Islet precursor cell (in vitro differentiated cells): ENCODE measurements around the gene FAM83D.
A peak's percentile ranks its signal among the peaks of the same experiment; 100 is the strongest.

ENCODE experiments used
- DNase-seq: peaks from one replicate; pipeline ENCODE4 v3.0.0-alpha.2; 2018

Gene FAM83D

GRCh38 chr20:38895098-38895949 lies 30.9 kb upstream of the FAM83D start:
- DNase-seq = no peak

GRCh38 chr20:38896009-38896594 lies 30.1 kb upstream of the FAM83D start:
- no peak for DNase-seq

GRCh38 chr20:38897267-38897666 lies 28.9 kb upstream of the FAM83D start:
- no peak for DNase-seq

- no peak for DNase-seq
Measured at GRCh38 chr20:38900606-38901005, 25.6 kb upstream of the FAM83D start.

GRCh38 chr20:38902601-38903000 lies 23.6 kb upstream of the FAM83D start:
- DNase-seq = no peak

GRCh38 chr20:38903335-38903734 lies 22.9 kb upstream of the FAM83D start:
- no peak for DNase-seq

- no peak for DNase-seq
Measured at GRCh38 chr20:38905375-38905774, 20.8 kb upstream of the FAM83D start.

- DNase-seq = no peak
Measured at GRCh38 chr20:38907918-38908677, 18.1 kb upstream of the FAM83D start.

GRCh38 chr20:38915355-38915754 lies 10.9 kb upstream of the FAM83D start:
- no peak for DNase-seq

GRCh38 chr20:38917657-38918056 lies 8.6 kb upstream of the FAM83D start:
- DNase-seq = no peak

GRCh38 chr20:38918172-38918571 lies 8.0 kb upstream of the FAM83D start:
- no peak for DNase-seq

GRCh38 chr20:38919683-38920082 lies 6.5 kb upstream of the FAM83D start:
- DNase-seq = no peak

GRCh38 chr20:38920411-38920810 lies 5.8 kb upstream of the FAM83D start:
- no peak for DNase-seq

- no peak for DNase-seq
Measured at GRCh38 chr20:38920851-38921250, 5.4 kb upstream of the FAM83D start.

- no peak for DNase-seq
Measured at GRCh38 chr20:38924718-38925117, 1.5 kb upstream of the FAM83D start.

- no peak for DNase-seq
Measured at GRCh38 chr20:38926934-38927616, 858 bp downstream of the FAM83D start.

GRCh38 chr20:38927902-38928578 lies 1.8 kb downstream of the FAM83D start:
- no peak for DNase-seq

- no peak for DNase-seq
Measured at GRCh38 chr20:38930242-38930569, 4.0 kb downstream of the FAM83D start.

GRCh38 chr20:38931984-38932383 lies 5.8 kb downstream of the FAM83D start:
- DNase-seq = peak; percentile 16

GRCh38 chr20:38932457-38933120 lies 6.4 kb downstream of the FAM83D start:
- peak; percentile 51 for DNase-seq

GRCh38 chr20:38934530-38934929 lies 8.3 kb downstream of the FAM83D start:
- DNase-seq = no peak

GRCh38 chr20:38935285-38935684 lies 9.1 kb downstream of the FAM83D start:
- DNase-seq = peak; percentile 53
